LNCAP (cell line): ENCODE measurements around the gene FGF14.

ENCODE experiments used
- TF ChIP-seq, protein P1 (sequence below): fragments of 450-650 bp; IDR thresholded peaks from 2 replicates; pipeline ENCODE4 v1.5.1; 2017; ENCODE audit warnings: mild to moderate bottlenecking

Gene FGF14

DNA sequence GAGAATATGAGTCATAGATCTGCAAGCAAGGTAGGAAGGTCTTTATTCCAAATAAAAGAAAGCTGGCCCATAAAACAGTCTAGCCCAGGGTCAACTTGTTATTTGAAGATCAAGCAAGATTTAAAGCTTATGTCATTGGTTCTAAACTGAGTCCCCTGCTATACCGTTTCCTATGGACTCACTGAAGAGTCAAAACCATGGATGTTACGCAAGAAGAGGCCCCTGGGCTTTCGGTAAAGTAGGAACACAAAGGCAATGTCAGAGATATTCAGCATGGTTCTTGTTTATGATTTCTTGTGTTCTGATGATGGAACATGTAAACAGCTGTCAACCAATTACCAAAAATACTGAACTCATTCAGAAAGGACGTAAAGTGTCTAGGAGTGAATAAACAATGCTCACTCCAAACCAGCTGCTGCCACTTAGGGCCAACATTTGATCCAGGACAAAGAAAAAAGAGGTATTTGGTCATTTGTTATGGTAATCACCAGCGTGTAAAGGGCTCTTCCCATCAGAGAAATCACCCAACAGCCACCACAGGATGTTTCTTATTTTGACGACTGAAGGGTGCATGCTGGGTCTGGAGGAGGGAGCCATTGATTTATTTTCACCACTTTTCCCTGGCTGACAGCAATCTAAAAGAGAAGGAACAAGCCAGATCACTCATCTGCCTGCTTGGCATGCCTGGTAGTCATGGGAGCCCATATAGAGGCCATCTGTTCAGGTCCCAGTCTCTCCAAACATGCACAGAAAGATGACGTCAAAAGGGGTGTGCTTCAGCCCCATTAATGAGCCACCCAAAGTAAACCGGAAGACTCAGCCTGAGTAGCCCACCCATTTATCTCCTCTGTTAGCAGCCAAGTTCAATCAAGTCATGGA is 68.3 kb downstream of the FGF14 start:
- TF ChIP-seq, protein P1, sequence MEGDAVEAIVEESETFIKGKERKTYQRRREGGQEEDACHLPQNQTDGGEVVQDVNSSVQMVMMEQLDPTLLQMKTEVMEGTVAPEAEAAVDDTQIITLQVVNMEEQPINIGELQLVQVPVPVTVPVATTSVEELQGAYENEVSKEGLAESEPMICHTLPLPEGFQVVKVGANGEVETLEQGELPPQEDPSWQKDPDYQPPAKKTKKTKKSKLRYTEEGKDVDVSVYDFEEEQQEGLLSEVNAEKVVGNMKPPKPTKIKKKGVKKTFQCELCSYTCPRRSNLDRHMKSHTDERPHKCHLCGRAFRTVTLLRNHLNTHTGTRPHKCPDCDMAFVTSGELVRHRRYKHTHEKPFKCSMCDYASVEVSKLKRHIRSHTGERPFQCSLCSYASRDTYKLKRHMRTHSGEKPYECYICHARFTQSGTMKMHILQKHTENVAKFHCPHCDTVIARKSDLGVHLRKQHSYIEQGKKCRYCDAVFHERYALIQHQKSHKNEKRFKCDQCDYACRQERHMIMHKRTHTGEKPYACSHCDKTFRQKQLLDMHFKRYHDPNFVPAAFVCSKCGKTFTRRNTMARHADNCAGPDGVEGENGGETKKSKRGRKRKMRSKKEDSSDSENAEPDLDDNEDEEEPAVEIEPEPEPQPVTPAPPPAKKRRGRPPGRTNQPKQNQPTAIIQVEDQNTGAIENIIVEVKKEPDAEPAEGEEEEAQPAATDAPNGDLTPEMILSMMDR = no peak

DNA sequence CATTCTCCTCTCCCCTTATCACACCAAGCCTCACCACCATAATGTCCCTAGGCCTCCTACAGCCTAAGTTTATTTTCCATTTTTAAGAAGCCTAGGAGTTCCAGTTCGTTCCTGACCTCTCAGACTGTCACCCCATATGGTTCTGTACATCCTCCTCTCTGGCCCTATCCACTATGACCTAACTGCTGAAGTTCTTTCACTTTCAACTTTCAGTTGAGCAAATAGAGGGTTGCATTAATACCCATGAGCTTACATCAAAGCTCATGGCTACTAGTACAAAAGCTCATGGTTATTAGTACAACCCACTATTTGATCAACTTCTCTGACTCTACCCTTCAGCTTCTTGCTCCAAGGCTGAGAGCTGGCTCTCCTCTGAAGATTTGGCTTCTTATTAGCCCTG is 72.9 kb downstream of the FGF14 start:
- TF ChIP-seq, protein P1 = no peak

DNA sequence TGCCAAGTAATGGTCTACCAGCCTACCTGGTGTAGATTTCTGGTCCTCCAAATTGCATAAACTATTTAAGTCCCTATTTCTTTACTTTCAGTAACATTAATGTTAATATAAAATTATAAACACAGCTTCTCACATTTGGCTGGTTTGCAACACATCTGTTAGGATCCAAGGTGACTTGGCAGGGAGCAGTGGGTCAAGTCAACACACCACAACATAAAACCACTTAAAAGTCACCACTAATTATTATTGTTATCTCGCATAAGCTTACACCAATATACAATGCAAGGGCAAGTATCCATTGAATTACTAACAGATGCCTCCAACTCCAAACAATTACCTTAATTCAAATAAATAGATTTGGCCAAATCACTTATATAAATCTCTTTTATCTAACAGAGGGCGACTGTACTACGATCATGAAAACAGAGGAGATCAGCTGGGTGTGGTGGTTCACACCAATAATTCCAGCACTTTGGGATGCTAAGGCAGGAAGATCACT is 74.7 kb downstream of the FGF14 start:
- TF ChIP-seq, protein P1 = no peak

DNA sequence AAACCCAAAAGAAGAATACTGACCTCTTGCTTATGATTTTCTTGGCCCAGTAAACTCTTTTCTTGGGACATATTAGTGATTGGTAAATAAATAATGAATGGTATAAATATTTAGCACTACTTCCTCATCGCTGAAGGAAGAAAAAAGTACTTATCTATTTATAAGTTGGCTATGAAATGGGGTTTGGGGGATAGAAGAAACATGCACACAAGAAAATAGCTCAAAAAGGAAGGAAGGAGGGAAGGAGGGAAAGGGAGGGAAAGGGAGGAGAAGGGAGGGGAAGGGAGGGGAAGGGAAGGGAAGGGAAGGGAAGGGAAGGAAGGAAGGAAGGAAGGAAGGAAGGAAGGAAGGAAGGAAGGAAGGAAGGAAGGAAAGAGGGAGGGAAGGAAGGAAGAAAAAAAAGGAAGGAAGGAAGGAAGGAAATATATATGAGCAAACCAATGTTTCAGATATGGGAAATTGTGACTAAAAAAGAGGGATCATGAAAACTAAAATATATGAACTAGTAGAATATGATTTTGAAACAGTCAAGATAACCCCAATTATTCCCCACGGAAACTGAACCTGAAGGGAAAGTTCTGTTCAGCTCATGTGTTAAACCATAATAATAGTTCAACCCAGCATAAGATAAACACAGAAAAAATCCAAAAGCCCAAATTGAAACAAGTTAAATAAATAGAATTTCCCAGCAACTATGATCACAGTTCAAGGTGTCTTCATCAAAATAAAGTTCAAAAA is 75.3 kb downstream of the FGF14 start:
- TF ChIP-seq, protein P1 = no peak

DNA sequence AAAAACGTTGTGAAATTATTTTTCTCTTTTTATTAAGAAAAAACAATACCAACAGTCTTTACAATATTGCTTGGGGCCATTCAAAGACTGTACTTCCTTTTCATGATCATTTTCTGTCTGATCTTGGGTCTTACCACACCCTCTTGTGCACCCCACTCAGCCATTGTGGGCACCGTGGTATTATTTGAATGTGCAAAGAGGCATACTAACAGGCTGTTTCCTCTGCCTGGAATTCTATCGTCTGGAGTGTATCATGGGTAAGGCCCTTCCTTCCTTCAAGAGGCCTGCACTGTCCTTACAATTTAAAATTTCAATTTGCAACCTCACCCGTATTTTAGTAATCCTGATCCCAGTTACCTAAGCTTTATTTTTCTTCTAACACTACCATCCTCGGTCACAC is 76.5 kb downstream of the FGF14 start:
- TF ChIP-seq, protein P1 = no peak

DNA sequence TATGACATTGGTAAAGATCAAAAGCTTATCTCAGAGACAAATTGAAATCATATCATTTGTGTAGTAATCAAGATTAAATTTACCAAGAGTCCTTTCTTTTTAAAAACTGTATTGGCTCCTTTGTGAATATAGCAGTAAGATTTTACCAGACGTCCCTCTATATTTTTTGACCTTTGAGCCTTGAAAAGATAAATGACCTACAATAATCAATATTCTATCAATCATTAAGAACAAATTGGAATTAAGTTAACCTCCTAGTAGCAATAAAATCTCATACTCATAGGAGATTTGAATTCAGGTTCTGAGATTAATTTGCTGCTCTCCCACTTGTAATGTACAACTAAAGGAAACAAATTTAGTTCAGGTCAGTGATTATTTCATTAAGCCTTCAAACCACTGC is 78.3 kb downstream of the FGF14 start:
- TF ChIP-seq, protein P1 = no peak

DNA sequence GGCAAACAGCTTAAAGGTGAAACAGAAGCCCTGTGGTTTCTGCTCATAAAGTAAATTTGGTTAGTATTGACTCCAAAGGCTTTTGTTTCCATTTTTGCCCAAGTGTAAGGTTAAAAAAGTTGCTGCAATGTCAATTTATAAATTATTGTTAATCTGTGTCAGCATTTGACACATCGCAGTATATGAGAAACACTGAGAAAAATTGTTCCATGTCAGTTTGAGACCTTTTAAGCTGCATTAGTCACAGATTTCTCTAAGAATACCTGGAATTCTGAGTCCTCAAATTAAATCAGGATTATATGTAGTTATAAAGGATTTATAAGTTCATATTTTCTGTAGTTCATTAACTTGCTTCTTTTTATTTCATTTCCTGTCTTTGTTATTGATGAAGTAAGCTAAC is 78.8 kb downstream of the FGF14 start:
- TF ChIP-seq, protein P1 = no peak
